ENCODE measurements around the gene WIPI1.

WIPI1 gene

DNA sequence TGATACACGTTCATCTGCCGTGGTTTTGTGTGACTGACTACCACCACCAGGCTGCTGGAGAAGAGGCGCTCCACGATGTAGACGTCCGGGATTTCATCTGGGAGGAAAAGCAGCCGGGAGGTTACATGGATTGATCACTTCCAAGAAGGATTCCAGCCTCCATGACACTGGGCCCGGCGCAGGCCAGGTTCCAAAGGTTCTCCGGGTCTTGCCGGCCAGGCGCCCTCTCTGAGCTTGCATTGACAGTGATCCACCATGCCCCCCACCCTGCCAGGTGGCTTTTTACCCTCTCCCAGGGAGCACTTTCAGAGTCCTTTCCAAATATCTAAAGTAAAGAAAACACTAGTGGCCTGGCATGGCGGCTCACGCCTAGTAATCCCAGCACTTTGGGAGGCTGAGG lies 6.5 kb downstream of the WIPI1 start:
- H3K27ac ChIP-seq = no peak overlapping the region
- no peaks in the 10 kb centered on the region for H3K9me3 ChIP-seq (ENCODE audit: low read depth, low read length)
- H3K36me3 ChIP-seq (ENCODE audit: insufficient read depth, low read length) = no peaks in the 10 kb centered on the region
- H3K9ac ChIP-seq (ENCODE audit: insufficient read length) = no peak overlapping the region
- no peak overlapping the region for H3K4me3 ChIP-seq
- no peak for DNase-seq (ENCODE audit: low read depth, low spot score)
- no peak for TF ChIP-seq EZH2 (IDR thresholded peaks at IDR 0.05)
- TF ChIP-seq POLR2AphosphoS5 (IDR thresholded peaks at IDR 0.05; ENCODE audit: borderline replicate concordance, low read depth, low read length) = no peak
- TF ChIP-seq FOXP2 (optimal IDR thresholded peaks at IDR 0.05; ENCODE audit: control extremely low read depth, extremely low read length, insufficient read depth) = no peak

DNA sequence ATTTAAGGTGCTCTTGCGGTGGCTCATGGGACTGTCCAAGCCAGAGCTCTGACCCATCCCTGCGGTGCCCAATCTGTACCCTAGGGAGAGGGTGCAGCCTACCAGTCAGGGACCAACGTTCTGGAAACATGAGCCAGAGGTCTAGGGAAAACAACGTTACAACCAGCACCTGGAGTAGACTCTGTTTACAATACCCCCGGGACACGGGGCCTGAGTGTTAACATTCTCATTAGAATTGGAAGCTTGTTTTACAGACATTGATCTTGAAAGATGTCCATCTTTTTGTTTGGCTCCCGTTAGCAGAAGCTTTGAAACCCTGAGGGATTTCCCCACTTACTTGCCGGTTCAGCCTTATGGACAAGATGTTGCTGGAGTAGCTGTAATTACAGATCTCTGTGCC lies 6.9 kb downstream of the WIPI1 start:
- H3K4me3 ChIP-seq = no peak overlapping the region
- no peaks in the 10 kb centered on the region for H3K36me3 ChIP-seq (ENCODE audit: insufficient read depth, low read length)
- TF ChIP-seq EZH2 (IDR thresholded peaks at IDR 0.05) = no peak
- TF ChIP-seq POLR2AphosphoS5 (IDR thresholded peaks at IDR 0.05; ENCODE audit: borderline replicate concordance, low read depth, low read length) = no peak
- no peak for TF ChIP-seq FOXP2 (optimal IDR thresholded peaks at IDR 0.05; ENCODE audit: control extremely low read depth, extremely low read length, insufficient read depth)
- no peak for DNase-seq (ENCODE audit: low read depth, low spot score)
- H3K9me3 ChIP-seq (ENCODE audit: low read depth, low read length) = no peaks in the 10 kb centered on the region
- H3K9ac ChIP-seq (ENCODE audit: insufficient read length) = no peak overlapping the region
- no peak overlapping the region for H3K27ac ChIP-seq

DNA sequence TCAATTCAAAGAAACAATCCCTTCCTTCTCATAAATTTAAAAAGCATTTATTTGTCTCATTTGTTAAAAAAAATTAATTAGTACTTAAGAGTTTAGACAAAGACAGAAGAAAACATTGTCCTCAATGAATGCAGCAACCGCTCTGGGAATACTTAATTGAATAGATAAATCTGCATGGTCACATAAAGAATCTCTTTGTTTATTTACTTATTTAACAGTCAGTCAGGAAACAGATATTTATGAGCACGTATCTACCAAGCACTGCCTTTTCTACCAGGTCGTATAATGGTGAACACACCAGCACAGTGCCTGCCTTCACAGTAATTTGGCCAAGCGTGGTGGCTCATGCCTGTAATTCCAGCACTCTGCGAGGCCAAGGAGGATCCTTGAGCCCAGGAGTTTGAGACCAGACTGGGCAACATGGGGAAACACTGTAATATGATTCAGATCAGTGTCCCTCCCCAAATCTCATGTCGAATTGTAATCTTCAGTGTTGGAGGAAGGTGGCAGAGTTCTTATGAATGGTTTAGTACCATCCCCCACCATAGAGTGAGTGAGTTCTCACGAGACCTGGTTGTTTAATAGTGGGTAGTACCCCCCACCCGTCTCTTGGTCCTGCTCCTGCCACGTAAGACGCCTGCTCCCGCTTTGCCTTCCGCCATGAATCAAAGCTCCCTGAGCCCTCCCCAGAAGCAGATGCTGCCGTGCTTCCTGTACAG lies 8.1 kb downstream of the WIPI1 start:
- no peaks in the 10 kb centered on the region for H3K36me3 ChIP-seq (ENCODE audit: insufficient read depth, low read length)
- H3K4me3 ChIP-seq = no peak overlapping the region
- H3K27ac ChIP-seq = no peak overlapping the region
- no peak for DNase-seq (ENCODE audit: low read depth, low spot score)
- TF ChIP-seq POLR2AphosphoS5 (IDR thresholded peaks at IDR 0.05; ENCODE audit: borderline replicate concordance, low read depth, low read length) (no peak), EZH2 (IDR thresholded peaks at IDR 0.05) (no peak), FOXP2 (optimal IDR thresholded peaks at IDR 0.05; ENCODE audit: control extremely low read depth, extremely low read length, insufficient read depth) (no peak)
- H3K9me3 ChIP-seq (ENCODE audit: low read depth, low read length) = no peaks in the 10 kb centered on the region
- H3K9ac ChIP-seq (ENCODE audit: insufficient read length) = no peak overlapping the region

DNA sequence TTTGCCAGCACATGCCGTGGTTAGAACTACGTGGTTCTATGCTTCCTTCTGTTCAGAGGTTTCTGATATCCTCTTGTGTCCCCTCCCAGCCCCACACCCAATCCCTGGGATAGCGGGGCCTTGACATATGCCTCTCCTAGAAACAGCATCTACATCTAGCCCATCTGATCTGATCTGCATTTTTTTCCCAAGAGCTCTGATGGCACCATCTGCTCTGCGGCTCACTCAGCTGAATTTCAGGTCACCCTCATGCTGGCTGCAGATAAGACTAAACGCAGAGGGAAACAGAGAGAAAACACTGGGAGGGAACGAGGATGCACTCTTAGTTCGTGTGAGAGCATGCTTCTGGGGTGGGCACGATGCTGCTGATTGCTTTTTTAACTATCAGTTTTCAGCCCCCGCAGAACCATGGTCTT lies 10.7 kb downstream of the WIPI1 start:
- Histone ChIP-seq H3K36me3 (ENCODE audit: insufficient read depth, low read length) (no peaks in the 10 kb centered on the region), H3K27ac (no peak overlapping the region), H3K4me3 (no peak overlapping the region), H3K9ac (ENCODE audit: insufficient read length) (no peak overlapping the region), H3K9me3 (ENCODE audit: low read depth, low read length) (no peaks in the 10 kb centered on the region)
- no peak for DNase-seq (ENCODE audit: low read depth, low spot score)
- no peak for TF ChIP-seq FOXP2 (optimal IDR thresholded peaks at IDR 0.05; ENCODE audit: control extremely low read depth, extremely low read length, insufficient read depth)
- no peak for TF ChIP-seq EZH2 (IDR thresholded peaks at IDR 0.05)
- TF ChIP-seq POLR2AphosphoS5 (IDR thresholded peaks at IDR 0.05; ENCODE audit: borderline replicate concordance, low read depth, low read length) = no peak

DNA sequence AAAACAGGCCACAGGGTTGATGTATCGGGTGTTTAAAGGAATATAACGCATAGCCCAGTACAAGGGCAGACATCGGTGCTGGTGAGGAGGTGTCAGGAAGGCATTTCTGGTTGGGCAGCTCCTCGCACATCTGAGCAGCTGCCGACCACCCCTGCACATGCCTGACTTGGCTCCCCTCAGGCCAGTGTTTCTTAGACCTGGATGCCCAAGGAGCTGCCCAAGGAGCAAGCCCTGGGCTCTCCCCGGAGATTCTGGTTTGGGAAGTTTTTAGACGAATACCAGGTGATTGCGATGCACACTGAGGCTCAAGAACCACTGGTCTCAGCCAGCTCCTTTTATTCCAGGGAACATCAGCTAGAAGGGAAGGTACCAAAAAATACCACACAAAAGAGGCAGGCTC lies 11.6 kb downstream of the WIPI1 start:
- DNase-seq (ENCODE audit: low read depth, low spot score) = no peak
- Histone ChIP-seq H3K9ac (ENCODE audit: insufficient read length) (no peak overlapping the region), H3K9me3 (ENCODE audit: low read depth, low read length) (no peaks in the 10 kb centered on the region), H3K4me3 (no peak overlapping the region), H3K27ac (no peak overlapping the region), H3K36me3 (ENCODE audit: insufficient read depth, low read length) (no peaks in the 10 kb centered on the region)
- no peak for TF ChIP-seq EZH2 (IDR thresholded peaks at IDR 0.05)
- TF ChIP-seq FOXP2 (optimal IDR thresholded peaks at IDR 0.05; ENCODE audit: control extremely low read depth, extremely low read length, insufficient read depth) = no peak
- TF ChIP-seq POLR2AphosphoS5 (IDR thresholded peaks at IDR 0.05; ENCODE audit: borderline replicate concordance, low read depth, low read length) = no peak

DNA sequence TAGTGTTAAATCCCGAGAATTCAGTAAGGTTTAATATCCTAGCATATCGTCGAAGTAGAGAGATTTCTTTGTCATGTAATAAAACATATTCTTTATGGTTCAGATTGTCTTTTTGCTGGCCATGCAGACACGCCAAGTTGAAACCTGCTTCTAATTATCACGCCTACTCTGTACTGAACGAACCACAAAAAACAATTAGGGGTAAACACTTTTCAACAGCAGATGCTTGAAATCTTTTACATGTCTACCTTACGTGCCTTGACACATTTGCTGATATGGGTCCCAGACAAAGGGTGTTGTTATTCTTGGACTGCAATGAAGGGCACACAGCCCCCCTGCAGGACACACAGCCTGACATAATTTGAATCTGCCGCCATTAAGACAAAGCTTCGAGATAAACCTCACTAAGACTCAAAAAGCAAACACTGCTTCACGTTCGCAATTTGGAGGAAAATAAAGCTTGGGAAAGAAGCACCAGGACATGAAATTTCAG lies 13.3 kb downstream of the WIPI1 start:
- TF ChIP-seq FOXP2 (optimal IDR thresholded peaks at IDR 0.05; ENCODE audit: control extremely low read depth, extremely low read length, insufficient read depth) (no peak), EZH2 (IDR thresholded peaks at IDR 0.05) (no peak), POLR2AphosphoS5 (IDR thresholded peaks at IDR 0.05; ENCODE audit: borderline replicate concordance, low read depth, low read length) (no peak)
- no peak overlapping the region for H3K27ac ChIP-seq
- no peaks in the 10 kb centered on the region for H3K36me3 ChIP-seq (ENCODE audit: insufficient read depth, low read length)
- no peaks in the 10 kb centered on the region for H3K9me3 ChIP-seq (ENCODE audit: low read depth, low read length)
- no peak overlapping the region for H3K9ac ChIP-seq (ENCODE audit: insufficient read length)
- H3K4me3 ChIP-seq = no peak overlapping the region
- no peak for DNase-seq (ENCODE audit: low read depth, low spot score)

DNA sequence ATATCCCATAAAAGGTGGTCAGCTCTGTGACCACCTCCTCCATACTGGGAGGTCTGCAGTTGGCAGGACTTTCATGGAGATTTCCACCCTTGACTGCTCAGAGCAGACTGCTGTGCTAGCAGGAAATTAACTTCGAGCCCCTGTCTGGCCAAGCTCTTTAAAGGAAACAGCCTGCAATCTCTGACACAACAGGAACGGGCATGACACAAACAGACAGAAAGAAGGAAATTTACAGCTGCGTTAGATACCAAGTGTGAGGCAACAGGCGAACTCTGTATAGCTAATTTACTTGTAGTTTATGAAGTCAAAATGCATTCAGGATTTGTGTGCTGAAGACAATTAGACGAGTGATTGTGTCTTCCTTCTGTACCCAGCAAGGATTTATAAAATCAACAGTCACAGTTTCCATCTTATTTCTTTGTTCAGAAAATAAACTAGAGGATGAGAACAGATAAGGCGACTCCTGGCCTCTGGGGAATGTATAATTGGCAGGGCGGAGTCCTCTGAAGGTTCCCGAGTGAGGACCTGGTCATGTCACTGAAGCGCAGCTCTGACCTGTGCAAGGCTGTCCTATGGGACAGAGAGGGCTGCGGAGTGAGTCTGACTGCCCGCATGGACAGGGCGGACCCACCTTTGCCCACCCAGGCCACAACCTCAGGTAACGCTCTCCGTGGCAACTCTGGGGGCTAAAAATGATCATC lies 16.1 kb downstream of the WIPI1 start:
- TF ChIP-seq EZH2 (IDR thresholded peaks at IDR 0.05) (no peak), POLR2AphosphoS5 (IDR thresholded peaks at IDR 0.05; ENCODE audit: borderline replicate concordance, low read depth, low read length) (no peak), FOXP2 (optimal IDR thresholded peaks at IDR 0.05; ENCODE audit: control extremely low read depth, extremely low read length, insufficient read depth) (no peak)
- no peaks in the 10 kb centered on the region for H3K36me3 ChIP-seq (ENCODE audit: insufficient read depth, low read length)
- DNase-seq (ENCODE audit: low read depth, low spot score) = no peak
- H3K9ac ChIP-seq (ENCODE audit: insufficient read length) = no peak overlapping the region
- no peak overlapping the region for H3K4me3 ChIP-seq
- no peaks in the 10 kb centered on the region for H3K9me3 ChIP-seq (ENCODE audit: low read depth, low read length)
- H3K27ac ChIP-seq = no peak overlapping the region

DNA sequence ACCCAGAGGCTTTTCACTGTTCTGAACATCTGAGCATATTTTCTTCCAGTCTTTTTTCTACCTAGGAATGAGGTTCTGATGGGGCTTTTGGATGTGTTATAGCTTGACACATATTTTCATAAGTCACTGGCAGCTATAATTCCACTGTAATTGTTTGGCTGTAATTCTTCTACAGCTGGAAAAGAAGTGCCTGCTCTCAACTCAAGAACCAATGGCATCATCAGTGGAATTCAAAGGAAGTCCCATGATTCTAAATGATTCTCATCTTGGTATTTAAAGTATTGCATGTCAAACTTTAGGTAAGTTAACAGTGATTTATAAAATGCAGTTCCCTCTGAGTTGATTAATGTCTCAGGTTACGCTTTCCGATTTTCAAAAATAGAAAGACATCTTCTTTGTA lies 16.8 kb downstream of the WIPI1 start:
- H3K36me3 ChIP-seq (ENCODE audit: insufficient read depth, low read length) = no peaks in the 10 kb centered on the region
- no peak overlapping the region for H3K9ac ChIP-seq (ENCODE audit: insufficient read length)
- no peaks in the 10 kb centered on the region for H3K9me3 ChIP-seq (ENCODE audit: low read depth, low read length)
- DNase-seq (ENCODE audit: low read depth, low spot score) = no peak
- no peak overlapping the region for H3K4me3 ChIP-seq
- H3K27ac ChIP-seq = no peak overlapping the region
- TF ChIP-seq FOXP2 (optimal IDR thresholded peaks at IDR 0.05; ENCODE audit: control extremely low read depth, extremely low read length, insufficient read depth) (no peak), POLR2AphosphoS5 (IDR thresholded peaks at IDR 0.05; ENCODE audit: borderline replicate concordance, low read depth, low read length) (no peak), EZH2 (IDR thresholded peaks at IDR 0.05) (no peak)

Measured in SK-N-MC (cell line).